Keratinocyte (primary cell): ENCODE data around the gene DEFB132. TPM values are rescaled to one million over a fixed set of nuclear protein-coding genes. Genes with fewer than 3 reads are reported as not detected.

Source experiments
- DNase-seq: peaks from one replicate; pipeline ENCODE4 v3.0.0-alpha.2; 2011; ENCODE audit warnings: low read depth, missing footprints, low spot score
- FAIRE-seq: peaks from 2 replicates; lab custom pipeline; 2011; peaks lifted over from hg19 to GRCh38; lab: Jason Lieb, UNC
- H2AFZ ChIP-seq: 2 replicates; pipeline ENCODE4 v1.6.0; 2012; ENCODE audit warnings: low read length, control low read depth, inconsistent platforms; ENCODE audit not compliant: control insufficient read depth
- H3K27ac ChIP-seq: 2 replicates; pipeline ENCODE4 v1.5.1; 2011; ENCODE audit warnings: low read length; ENCODE audit not compliant: control insufficient read depth, insufficient read depth
- H3K27me3 ChIP-seq: 3 replicates; pipeline ENCODE4 v1.6.0; 2011; ENCODE audit warnings: low read length; ENCODE audit not compliant: control insufficient read depth, insufficient read depth; ENCODE audit errors: extremely low read depth
- H3K36me3 ChIP-seq, 2 experiments: 2 replicates in 1 of 2; 3 replicates in 1 of 2; pipeline ENCODE4 v1.5.1; 2011; ENCODE audit warnings: low read length in 2 of 2, mild to moderate bottlenecking in 1 of 2; ENCODE audit not compliant: control insufficient read depth in 2 of 2, insufficient read depth in 2 of 2; ENCODE audit errors: extremely low read depth in 1 of 2
- H3K4me1 ChIP-seq: 3 replicates; pipeline ENCODE4 v1.5.1; 2011; ENCODE audit warnings: low read length; ENCODE audit not compliant: control insufficient read depth, insufficient read depth; ENCODE audit errors: extremely low read depth
- H3K4me2 ChIP-seq: 3 replicates; pipeline ENCODE4 v1.6.0; 2011; ENCODE audit warnings: low read depth, low read length; ENCODE audit not compliant: control insufficient read depth, insufficient read depth; ENCODE audit errors: extremely low read depth
- H3K4me3 ChIP-seq, 3 experiments: fragments of 200-600 bp in 1 of 3; sonication (generic) in 1 of 3; 2 replicates in 2 of 3; 3 replicates in 1 of 3; pipeline ENCODE4 v1.5.1; 2011 to 2016; ENCODE audit warnings: low read length in 3 of 3, mild to moderate bottlenecking in 3 of 3, control low read depth in 2 of 3, inconsistent platforms in 1 of 3, low read depth in 1 of 3, mixed read lengths in 1 of 3, mixed run types in 1 of 3, moderate library complexity in 1 of 3; ENCODE audit not compliant: control insufficient read depth in 2 of 3, insufficient read depth in 2 of 3; ENCODE audit errors: extremely low read depth in 1 of 3
- H3K79me2 ChIP-seq: 2 replicates; pipeline ENCODE4 v1.6.0; 2012; ENCODE audit warnings: low read length; ENCODE audit not compliant: control insufficient read depth, insufficient read depth
- H3K9ac ChIP-seq: 3 replicates; pipeline ENCODE4 v1.6.0; 2011; ENCODE audit warnings: low read length; ENCODE audit not compliant: control insufficient read depth, insufficient read depth; ENCODE audit errors: extremely low read depth
- H3K9me1 ChIP-seq: 3 replicates; pipeline ENCODE4 v1.6.0; 2011; ENCODE audit warnings: low read length; ENCODE audit not compliant: control insufficient read depth, insufficient read depth; ENCODE audit errors: extremely low read depth
- H3K9me3 ChIP-seq: 2 replicates; pipeline ENCODE4 v1.5.1; 2012; ENCODE audit warnings: low read depth, low read length; ENCODE audit not compliant: control insufficient read depth
- H4K20me1 ChIP-seq: 3 replicates; pipeline ENCODE4 v1.6.0; 2011; ENCODE audit warnings: low read length; ENCODE audit not compliant: control insufficient read depth, insufficient read depth; ENCODE audit errors: extremely low read depth
- CTCF ChIP-seq, 3 experiments: IDR thresholded peaks in 1 of 3; conservative IDR thresholded peaks in 1 of 3; optimal IDR thresholded peaks in 1 of 3; 2 replicates in 2 of 3; 3 replicates in 1 of 3; pipeline versions ENCODE3 to v1.5.1; 2011; ENCODE audit warnings: low read length in 3 of 3, mild to moderate bottlenecking in 3 of 3, moderate library complexity in 2 of 3, control low read depth in 1 of 3, inconsistent platforms in 1 of 3; ENCODE audit not compliant: insufficient read depth in 2 of 3; ENCODE audit errors: extremely low read depth in 1 of 3
- EZH2 ChIP-seq: IDR thresholded peaks from one replicate; pipeline ENCODE4 v1.6.1; 2012; ENCODE audit warnings: inconsistent platforms, mild to moderate bottlenecking, low read length, moderate library complexity
- dilution Hi-C: fragments of 300-500 bp; cut with MboI; formaldehyde crosslinking; loops from one replicate; pipeline ENCODE4 v1.7.0; 2020; ENCODE audit warnings: low sequenced_read_pairs; ENCODE audit not compliant: extremely low pct_ligation_motif_present
- polyA plus RNA-seq, 5 experiments: library from polyadenylated mRNA; depleted of rRNA in 3 of 5; stranded (reverse) in 3 of 5; stranded (forward) in 1 of 5; unstranded in 1 of 5; fragments of >200 nt; gene quantifications; 1 replicate in 1 of 5; 2 replicates in 3 of 5; 3 replicates in 1 of 5; pipeline versions ENCODE4 v1.2.1 to v1.2.3, GENCODE V29; 2011 to 2012; ENCODE audit warnings: missing spikeins in 2 of 5, low read depth in 1 of 5, low replicate concordance in 1 of 5

The DEFB132 gene
- polyA plus RNA-seq, 1 donor (not counting 4 experiments of a cell fraction or from before 2014, with no cell fraction given), result not detected

GRCh38 chr20:286508-286907 lies 29.0 kb downstream of the DEFB132 start:
- Histone ChIP-seq H4K20me1 (no peaks in the 10 kb centered on the region), H3K27ac (no peak overlapping the region), H2AFZ (no peak overlapping the region), H3K4me1 (peaks cover 6% of the 10 kb centered on the region), H3K79me2 (no peaks in the 10 kb centered on the region), H3K9me1 (no peaks in the 10 kb centered on the region), H3K4me3 (no peak overlapping the region), H3K9ac (no peak overlapping the region), H3K36me3 (no peaks in the 10 kb centered on the region), H3K27me3 (no peaks in the 10 kb centered on the region), H3K9me3 (no peaks in the 10 kb centered on the region), H3K4me2 (no peak overlapping the region)
- TF ChIP-seq CTCF (optimal IDR thresholded peaks at IDR 0.05 in 1 of 3, IDR thresholded peaks at IDR 0.05 in 1 of 3, conservative IDR thresholded peaks at IDR 0.05 in 1 of 3; ENCODE audit: extremely low read depth in 1 of 3, insufficient read depth in 2 of 3, low read length in 3 of 3), result no peak
- TF ChIP-seq EZH2, result no peak
- dilution Hi-C loops, result no loop called here
- DNase-seq, result no peak
- FAIRE-seq, result no peak

DNA sequence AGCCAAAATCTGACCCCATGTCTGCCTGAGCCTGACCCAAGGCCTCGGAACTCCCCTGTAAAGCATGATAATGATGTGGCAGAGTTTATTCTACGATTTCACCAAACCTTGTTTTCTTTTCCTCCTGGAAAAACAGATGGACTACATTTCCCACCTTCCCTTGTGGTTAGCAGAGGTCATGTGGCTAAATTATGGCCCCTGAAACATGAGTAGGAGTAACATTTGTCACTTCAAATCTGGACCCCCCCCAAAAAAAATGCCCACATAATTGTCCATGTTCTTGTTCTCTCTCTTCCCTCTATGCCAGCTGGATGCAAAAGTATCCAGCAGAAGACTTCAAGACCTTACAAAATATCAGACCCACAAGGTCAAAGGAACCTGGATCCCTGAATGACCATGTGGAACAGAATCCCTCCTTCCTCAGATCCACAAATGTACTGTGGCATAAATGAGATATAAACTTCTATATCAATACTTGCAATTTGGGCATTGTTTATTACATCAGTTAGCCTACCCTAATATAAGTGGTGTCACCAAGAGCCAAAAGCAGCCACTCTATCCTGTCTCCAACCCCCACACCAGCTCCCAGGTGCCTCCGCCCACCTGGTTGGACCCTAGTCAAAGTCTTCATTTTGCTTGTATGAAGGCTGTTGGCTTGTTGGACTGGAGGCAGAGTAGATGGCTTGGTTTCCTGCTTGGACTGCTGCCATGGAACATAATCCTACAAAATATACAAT lies 31.6 kb downstream of the DEFB132 start:
- no peak for FAIRE-seq
- Histone ChIP-seq H3K4me1 (peaks cover 6% of the 10 kb centered on the region), H3K27me3 (no peaks in the 10 kb centered on the region), H2AFZ (no peak overlapping the region), H3K36me3 (no peaks in the 10 kb centered on the region), H3K9me3 (no peaks in the 10 kb centered on the region), H3K27ac (no peak overlapping the region), H4K20me1 (no peaks in the 10 kb centered on the region), H3K4me2 (no peak overlapping the region), H3K9me1 (no peaks in the 10 kb centered on the region), H3K4me3 (no peak overlapping the region), H3K79me2 (no peaks in the 10 kb centered on the region), H3K9ac (no peak overlapping the region)
- dilution Hi-C loops, result no loop called here
- DNase-seq, result no peak
- TF ChIP-seq CTCF (optimal IDR thresholded peaks at IDR 0.05 in 1 of 3, IDR thresholded peaks at IDR 0.05 in 1 of 3, conservative IDR thresholded peaks at IDR 0.05 in 1 of 3; ENCODE audit: extremely low read depth in 1 of 3, insufficient read depth in 2 of 3, low read length in 3 of 3) (no peak), EZH2 (no peak)
